Transverse colon (tissue), 4 donors: ENCODE results near the gene NCOA4. TPM values are rescaled to one million over a fixed set of nuclear protein-coding genes. Genes with fewer than 3 reads are reported as not detected.

Experiments used
- small RNA-seq, 4 donors: library from RNA; depleted of rRNA; stranded (forward); fragments of <200 nt; gene quantifications; one replicate each; pipeline ENCODE3, GENCODE V24; 2016
- total RNA-seq, 4 donors: library from RNA; depleted of rRNA; stranded (reverse); fragments of >200 nt; gene quantifications; one replicate each; pipeline ENCODE4 v1.1.0, GENCODE V29; 2016

The NCOA4 gene
- total RNA-seq, 4 donors from 2014 or later: 129 to 208 (median 178) TPM

Small RNA genes within 50 kb of the gene (small RNA-seq; reads per million reads assigned to genes)
- 0 reads per million in 4 donors for gene SNORA74C-1

Other genes with a start within 250 kb of the NCOA4 start
- 10 to 100 TPM; 13.0 to 94.5 (median 34.0) TPM for gene AGAP4, start 183.1 kb downstream of the NCOA4 start, total RNA-seq
- gene TIMM23, start 58.1 kb downstream of the NCOA4 start, total RNA-seq: 10 to 100 TPM; 17.2 to 52.6 (median 35.9) TPM
- not detected for gene MSMB, start 15.6 kb upstream of the NCOA4 start, total RNA-seq